ENCODE data around the gene FERMT1.

Gene FERMT1

DNA sequence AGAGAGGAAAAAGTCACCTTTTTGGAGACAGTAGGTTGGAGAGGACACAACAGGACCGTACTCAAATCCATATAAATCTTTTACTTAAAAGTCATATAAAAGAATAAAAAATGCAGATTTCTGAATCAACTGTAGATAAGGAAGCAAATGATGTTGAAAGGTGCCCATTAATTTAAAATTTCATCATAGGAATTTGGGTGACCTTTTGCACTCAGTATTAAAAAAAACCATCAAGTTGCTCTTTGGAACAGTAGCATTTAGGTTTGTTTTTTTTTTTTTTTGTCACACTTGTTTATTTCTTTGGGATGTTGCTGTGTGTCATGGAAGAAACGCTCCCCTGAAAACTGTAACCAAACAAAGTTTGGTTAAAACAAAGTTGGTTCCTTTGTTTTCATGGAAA, 48.0 kb downstream of the FERMT1 start:
- no peaks in the 10 kb centered on the region for H3K9me3 ChIP-seq (ENCODE audit: severe bottlenecking)
- peaks cover 64% of the 10 kb centered on the region for H3K36me3 ChIP-seq (ENCODE audit: low read depth)
- ATAC-seq (ENCODE audit: low read depth) = no peak
- no peak overlapping the region for H3K27ac ChIP-seq (ENCODE audit: poor library complexity, severe bottlenecking)
- no peaks in the 10 kb centered on the region for H3K27me3 ChIP-seq (ENCODE audit: insufficient read depth, poor library complexity, severe bottlenecking)
- no peaks in the 10 kb centered on the region for H3K4me1 ChIP-seq (ENCODE audit: insufficient read depth, poor library complexity, severe bottlenecking)
- H3K4me3 ChIP-seq (ENCODE audit: severe bottlenecking) = no peak overlapping the region
- no peak for DNase-seq (ENCODE audit: low spot score)
- TF ChIP-seq, protein P1, sequence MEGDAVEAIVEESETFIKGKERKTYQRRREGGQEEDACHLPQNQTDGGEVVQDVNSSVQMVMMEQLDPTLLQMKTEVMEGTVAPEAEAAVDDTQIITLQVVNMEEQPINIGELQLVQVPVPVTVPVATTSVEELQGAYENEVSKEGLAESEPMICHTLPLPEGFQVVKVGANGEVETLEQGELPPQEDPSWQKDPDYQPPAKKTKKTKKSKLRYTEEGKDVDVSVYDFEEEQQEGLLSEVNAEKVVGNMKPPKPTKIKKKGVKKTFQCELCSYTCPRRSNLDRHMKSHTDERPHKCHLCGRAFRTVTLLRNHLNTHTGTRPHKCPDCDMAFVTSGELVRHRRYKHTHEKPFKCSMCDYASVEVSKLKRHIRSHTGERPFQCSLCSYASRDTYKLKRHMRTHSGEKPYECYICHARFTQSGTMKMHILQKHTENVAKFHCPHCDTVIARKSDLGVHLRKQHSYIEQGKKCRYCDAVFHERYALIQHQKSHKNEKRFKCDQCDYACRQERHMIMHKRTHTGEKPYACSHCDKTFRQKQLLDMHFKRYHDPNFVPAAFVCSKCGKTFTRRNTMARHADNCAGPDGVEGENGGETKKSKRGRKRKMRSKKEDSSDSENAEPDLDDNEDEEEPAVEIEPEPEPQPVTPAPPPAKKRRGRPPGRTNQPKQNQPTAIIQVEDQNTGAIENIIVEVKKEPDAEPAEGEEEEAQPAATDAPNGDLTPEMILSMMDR (IDR thresholded peaks at IDR 0.05; ENCODE audit: poor library complexity, severe bottlenecking) = no peak

DNA sequence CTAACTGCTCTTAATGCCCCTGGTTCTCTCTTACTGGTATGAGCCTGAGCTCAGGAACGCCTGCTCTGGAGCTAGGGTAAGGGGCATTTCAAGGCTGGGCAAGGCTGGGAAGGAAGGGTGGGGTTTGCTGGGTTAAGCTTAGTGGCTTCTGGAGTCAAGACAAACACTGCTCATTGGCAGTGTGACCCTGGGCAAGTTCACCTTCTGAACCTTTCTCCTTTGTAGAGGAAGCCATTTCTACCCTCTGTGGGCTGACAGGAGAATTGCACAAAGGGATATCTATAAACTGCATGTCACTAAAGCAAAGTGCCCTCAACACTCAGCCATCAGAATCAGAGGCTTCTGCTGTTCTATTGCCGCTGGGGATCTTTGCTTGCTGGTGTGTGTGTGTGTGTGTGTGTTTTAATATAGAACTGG, 48.7 kb downstream of the FERMT1 start:
- TF ChIP-seq, protein P1 (IDR thresholded peaks at IDR 0.05; ENCODE audit: poor library complexity, severe bottlenecking) = no peak
- H3K36me3 ChIP-seq (ENCODE audit: low read depth) = peaks cover 57% of the 10 kb centered on the region
- no peaks in the 10 kb centered on the region for H3K4me1 ChIP-seq (ENCODE audit: insufficient read depth, poor library complexity, severe bottlenecking)
- H3K27ac ChIP-seq (ENCODE audit: poor library complexity, severe bottlenecking) = no peak overlapping the region
- ATAC-seq (ENCODE audit: low read depth) (peak; percentile 51; the same call in 1 of the 3 replicates), DNase-seq (ENCODE audit: low spot score) (no peak)
- no peaks in the 10 kb centered on the region for H3K9me3 ChIP-seq (ENCODE audit: severe bottlenecking)
- H3K4me3 ChIP-seq (ENCODE audit: severe bottlenecking) = no peak overlapping the region
- H3K27me3 ChIP-seq (ENCODE audit: insufficient read depth, poor library complexity, severe bottlenecking) = no peaks in the 10 kb centered on the region

DNA sequence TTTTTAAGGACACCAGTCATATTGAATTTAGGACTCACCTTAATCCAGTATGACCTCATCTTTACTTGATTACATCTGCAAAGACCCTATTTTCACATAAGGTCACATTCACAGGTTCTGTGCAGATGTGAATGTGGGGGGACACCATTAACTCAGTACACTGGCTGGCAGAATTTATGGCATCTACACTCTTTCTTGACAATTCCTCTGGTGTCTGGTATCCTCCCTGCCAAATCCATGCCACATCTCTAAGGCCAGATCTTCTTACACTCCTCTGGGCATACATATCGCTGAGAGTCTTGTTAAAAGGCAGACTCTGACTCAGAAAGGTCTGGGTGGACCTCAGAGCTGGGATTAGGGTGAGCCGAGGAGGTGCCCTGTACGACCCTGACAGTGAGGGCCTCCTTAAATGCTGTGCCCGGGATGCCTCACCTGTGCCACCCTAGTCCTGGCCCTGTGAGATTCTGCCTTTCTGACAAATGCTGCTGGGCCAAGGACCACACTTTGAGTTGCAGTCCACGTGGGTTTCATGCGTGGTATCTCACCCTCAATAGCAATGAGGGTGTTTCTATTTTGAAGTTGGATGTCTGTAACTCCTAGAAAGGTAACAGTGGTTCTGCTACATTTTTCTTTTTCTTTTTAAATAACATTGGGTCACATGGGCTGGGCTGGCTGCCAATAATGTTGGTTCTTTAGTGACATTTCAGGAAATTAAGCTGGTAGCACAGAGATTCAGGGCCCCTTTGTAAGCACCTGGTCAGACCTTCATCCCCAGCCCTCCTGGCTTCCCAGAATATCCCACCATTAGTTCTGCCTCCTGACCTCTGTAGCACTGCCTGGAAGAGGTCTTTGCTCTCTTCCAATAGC, 51.8 kb downstream of the FERMT1 start:
- Histone ChIP-seq H3K27me3 (ENCODE audit: insufficient read depth, poor library complexity, severe bottlenecking) (no peaks in the 10 kb centered on the region), H3K4me1 (ENCODE audit: insufficient read depth, poor library complexity, severe bottlenecking) (no peaks in the 10 kb centered on the region), H3K36me3 (ENCODE audit: low read depth) (peaks cover 33% of the 10 kb centered on the region), H3K27ac (ENCODE audit: poor library complexity, severe bottlenecking) (no peak overlapping the region), H3K9me3 (ENCODE audit: severe bottlenecking) (no peaks in the 10 kb centered on the region), H3K4me3 (ENCODE audit: severe bottlenecking) (no peak overlapping the region)
- no peak; the same call in 2 of the 3 replicates for ATAC-seq (ENCODE audit: low read depth)
- no peak for DNase-seq (ENCODE audit: low spot score)
- TF ChIP-seq, protein P1 (IDR thresholded peaks at IDR 0.05; ENCODE audit: poor library complexity, severe bottlenecking) = no peak

DNA sequence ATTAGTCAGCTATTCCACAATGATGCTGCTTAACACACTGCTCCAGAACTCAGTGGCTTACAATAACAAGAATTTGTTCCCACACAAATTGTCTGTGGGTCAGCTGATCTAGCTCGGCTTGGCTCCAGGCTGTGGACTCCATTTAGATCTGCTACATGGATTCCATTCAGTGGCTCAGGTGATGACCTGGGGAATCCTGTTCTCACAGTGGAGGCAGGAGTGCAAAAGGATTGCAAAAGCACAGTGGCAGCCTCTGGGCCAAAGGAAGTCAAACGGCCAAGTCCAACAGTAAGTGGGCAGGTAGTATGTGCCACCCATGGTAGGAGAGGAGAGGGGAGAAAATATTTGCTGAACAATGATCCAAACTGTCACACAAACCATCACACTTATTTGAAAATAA, 53.2 kb downstream of the FERMT1 start:
- DNase-seq (ENCODE audit: low spot score) (no peak), ATAC-seq (ENCODE audit: low read depth) (no peak)
- H3K4me3 ChIP-seq (ENCODE audit: severe bottlenecking) = no peak overlapping the region
- H3K9me3 ChIP-seq (ENCODE audit: severe bottlenecking) = no peaks in the 10 kb centered on the region
- TF ChIP-seq, protein P1 (IDR thresholded peaks at IDR 0.05; ENCODE audit: poor library complexity, severe bottlenecking) = no peak
- no peaks in the 10 kb centered on the region for H3K4me1 ChIP-seq (ENCODE audit: insufficient read depth, poor library complexity, severe bottlenecking)
- H3K27me3 ChIP-seq (ENCODE audit: insufficient read depth, poor library complexity, severe bottlenecking) = no peaks in the 10 kb centered on the region
- H3K36me3 ChIP-seq (ENCODE audit: low read depth) = peaks cover 20% of the 10 kb centered on the region
- no peak overlapping the region for H3K27ac ChIP-seq (ENCODE audit: poor library complexity, severe bottlenecking)

DNA sequence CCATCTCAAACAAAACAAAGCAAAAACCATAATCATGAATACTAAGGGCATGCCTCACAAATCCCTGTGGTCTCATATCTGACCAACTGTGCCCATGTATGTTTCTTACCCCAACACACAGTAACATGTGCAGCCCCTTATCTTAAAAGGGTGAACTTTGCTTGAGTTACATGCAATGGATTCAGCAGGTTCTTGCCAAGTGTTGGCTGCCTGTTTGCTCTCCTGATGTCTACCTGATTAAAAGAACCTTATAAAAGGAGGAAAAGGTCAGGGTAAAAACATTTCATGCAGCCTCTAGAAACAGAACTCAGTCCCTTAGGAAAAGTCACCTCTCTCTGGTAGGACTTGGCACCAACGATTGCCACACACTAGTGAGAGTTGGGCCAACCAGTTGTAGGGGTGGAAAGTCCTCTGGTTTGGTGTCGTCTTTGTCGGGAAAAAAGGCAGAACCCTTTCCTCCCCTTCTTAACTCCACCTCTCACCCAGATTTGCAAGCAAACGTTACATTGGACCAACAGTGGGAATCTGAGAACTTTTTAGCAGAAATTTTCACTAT, 55.0 kb downstream of the FERMT1 start:
- Histone ChIP-seq H3K36me3 (ENCODE audit: low read depth) (peaks cover 2% of the 10 kb centered on the region; the same call in 1 of the 2 replicates), H3K27me3 (ENCODE audit: insufficient read depth, poor library complexity, severe bottlenecking) (no peaks in the 10 kb centered on the region), H3K27ac (ENCODE audit: poor library complexity, severe bottlenecking) (no peak overlapping the region), H3K4me3 (ENCODE audit: severe bottlenecking) (no peak overlapping the region), H3K4me1 (ENCODE audit: insufficient read depth, poor library complexity, severe bottlenecking) (no peaks in the 10 kb centered on the region), H3K9me3 (ENCODE audit: severe bottlenecking) (no peaks in the 10 kb centered on the region)
- DNase-seq (ENCODE audit: low spot score) = no peak
- ATAC-seq (ENCODE audit: low read depth) = no peak
- TF ChIP-seq, protein P1 (IDR thresholded peaks at IDR 0.05; ENCODE audit: poor library complexity, severe bottlenecking) = no peak
